Kidney (tissue), 14 donors: ENCODE data around the gene FOXQ1. TPM values are rescaled to one million over a fixed set of nuclear protein-coding genes. Genes with fewer than 3 reads are reported as not detected.

Source experiments
- DNase-seq, 5 donors: peaks; one replicate each; pipeline ENCODE4 v3.0.0-alpha.2; 2013 to 2020
- FAIRE-seq: peaks from 2 replicates; lab custom pipeline; 2012; peaks lifted over from hg19 to GRCh38; lab: Jason Lieb, UNC
- H3K27ac ChIP-seq, 2 donors: one replicate each; pipeline ENCODE4 v1.7.0; 2013; ENCODE audit warnings: low read depth in 2 of 2, low read length in 2 of 2, inconsistent platforms in 1 of 2
- H3K27me3 ChIP-seq: one replicate; pipeline ENCODE4 v1.7.1; 2013; ENCODE audit warnings: low read length, inconsistent platforms; ENCODE audit not compliant: control insufficient read depth, insufficient read depth
- H3K36me3 ChIP-seq, 3 donors: one replicate each; pipeline versions ENCODE4 v1.7.0 to v1.7.1; 2013; ENCODE audit warnings: low read length in 3 of 3, control low read depth in 1 of 3, inconsistent platforms in 1 of 3; ENCODE audit not compliant: insufficient read depth in 3 of 3, control insufficient read depth in 2 of 3
- H3K4me1 ChIP-seq, 3 donors: one replicate each; pipeline versions ENCODE4 v1.7.0 to v1.7.1; 2013; ENCODE audit warnings: low read length in 3 of 3, inconsistent platforms in 1 of 3, low read depth in 1 of 3; ENCODE audit not compliant: control insufficient read depth in 2 of 3, insufficient read depth in 2 of 3
- H3K4me3 ChIP-seq, 3 donors: one replicate each; pipeline versions ENCODE4 v1.7.0 to v1.8.1; 2013; ENCODE audit warnings: low read length in 3 of 3, control low read depth in 1 of 3, inconsistent platforms in 1 of 3
- H3K9ac ChIP-seq, 3 donors: one replicate each; pipeline versions ENCODE4 v1.7.0 to v1.7.1; 2013; ENCODE audit warnings: low read length in 3 of 3, control low read depth in 1 of 3, inconsistent platforms in 1 of 3
- H3K9me3 ChIP-seq, 3 donors: one replicate each; pipeline versions ENCODE4 v1.7.0 to v1.7.1; 2013; ENCODE audit warnings: low read length in 3 of 3, control low read depth in 1 of 3, inconsistent platforms in 1 of 3; ENCODE audit not compliant: control insufficient read depth in 2 of 3, insufficient read depth in 1 of 3
- intact Hi-C: fragments of 100-400 bp; cut with DNase I; formaldehyde crosslinking; loops from one replicate; pipeline ENCODE4 v1.11.1; 2022
- polyA plus RNA-seq: library from polyadenylated mRNA; stranded (reverse); fragments of 350-450 nt; fragmentation: Illumina TruSeq; extraction: RNeasy Lipid Tissue Mini Kit (QIAGEN cat#74804); gene quantifications from one replicate; pipeline ENCODE4 v1.2.3, GENCODE V29; 2014; ENCODE audit warnings: low read depth, low replicate concordance; ENCODE audit not compliant: insufficient read depth
- total RNA-seq: library from RNA; stranded (reverse); fragmentation: NEBNext Ultra II Directional; extraction: Animal tissue kit (Norgen Biotek cat#: 25700); gene quantifications from one replicate; pipeline ENCODE4 v1.2.1, GENCODE V29; 2021
- TF ChIP-seq, protein P1 (sequence below): IDR thresholded peaks from 3 replicates; pipeline ENCODE4 v1.5.1; 2012; ENCODE audit warnings: mild to moderate bottlenecking, moderate library complexity, borderline replicate concordance; ENCODE audit not compliant: insufficient read depth; ENCODE audit errors: extremely low read depth
- donor health status: control.
- donor health status: control.
- donor health status: control.
- donor health status: control.
- donor health status: control.
- donor health status: DM: yes; HTN: yes; CAD: no.
- donor health status: Normal renal cell carcinoma (clear cell type).

Gene FOXQ1
- total and polyA plus RNA-seq, 2 donors from 2014 or later = 6.0 to 33.6 TPM

DNA sequence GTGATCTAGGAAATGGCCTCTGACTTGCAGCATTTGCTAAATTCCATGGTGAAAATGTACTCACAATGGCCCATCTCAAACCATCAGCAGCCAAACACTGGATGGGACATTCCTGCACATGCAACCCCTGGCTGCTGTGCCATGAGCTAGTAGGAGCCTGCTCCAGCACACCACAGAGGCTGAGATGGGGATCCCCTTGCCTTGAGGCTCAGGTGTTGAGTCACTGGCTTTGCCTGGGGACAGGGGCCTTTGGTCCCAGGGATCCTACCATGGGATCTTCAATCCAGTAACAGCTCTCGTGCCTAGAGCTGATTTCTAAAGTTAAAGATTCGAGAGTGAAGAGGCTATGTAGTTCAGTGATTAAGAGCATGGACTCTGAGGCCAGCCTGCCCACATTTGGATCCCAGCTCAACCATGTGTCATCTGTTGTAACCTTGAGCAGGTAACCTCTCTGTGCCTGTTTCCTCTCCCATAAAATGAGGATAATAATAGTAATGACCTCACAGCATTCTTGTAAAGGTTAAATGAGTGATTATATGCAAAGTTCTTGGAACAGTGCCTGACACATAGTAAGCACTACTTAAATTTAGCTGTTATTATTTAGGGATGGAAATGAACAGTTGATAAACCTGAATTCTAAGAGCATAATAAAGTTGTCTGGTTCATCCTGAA is 16.4 kb downstream of the FOXQ1 start:
- no peaks in the 10 kb centered on the region for H3K36me3 ChIP-seq
- no peaks in the 10 kb centered on the region for H3K9me3 ChIP-seq
- no peaks in the 10 kb centered on the region for H3K27me3 ChIP-seq
- no peak overlapping the region for H3K4me3 ChIP-seq
- no peak for FAIRE-seq
- peaks cover 0 to 16% (median 0%) of the 10 kb centered on the region in 3 donors for H3K4me1 ChIP-seq
- no peak for DNase-seq
- TF ChIP-seq, protein P1, sequence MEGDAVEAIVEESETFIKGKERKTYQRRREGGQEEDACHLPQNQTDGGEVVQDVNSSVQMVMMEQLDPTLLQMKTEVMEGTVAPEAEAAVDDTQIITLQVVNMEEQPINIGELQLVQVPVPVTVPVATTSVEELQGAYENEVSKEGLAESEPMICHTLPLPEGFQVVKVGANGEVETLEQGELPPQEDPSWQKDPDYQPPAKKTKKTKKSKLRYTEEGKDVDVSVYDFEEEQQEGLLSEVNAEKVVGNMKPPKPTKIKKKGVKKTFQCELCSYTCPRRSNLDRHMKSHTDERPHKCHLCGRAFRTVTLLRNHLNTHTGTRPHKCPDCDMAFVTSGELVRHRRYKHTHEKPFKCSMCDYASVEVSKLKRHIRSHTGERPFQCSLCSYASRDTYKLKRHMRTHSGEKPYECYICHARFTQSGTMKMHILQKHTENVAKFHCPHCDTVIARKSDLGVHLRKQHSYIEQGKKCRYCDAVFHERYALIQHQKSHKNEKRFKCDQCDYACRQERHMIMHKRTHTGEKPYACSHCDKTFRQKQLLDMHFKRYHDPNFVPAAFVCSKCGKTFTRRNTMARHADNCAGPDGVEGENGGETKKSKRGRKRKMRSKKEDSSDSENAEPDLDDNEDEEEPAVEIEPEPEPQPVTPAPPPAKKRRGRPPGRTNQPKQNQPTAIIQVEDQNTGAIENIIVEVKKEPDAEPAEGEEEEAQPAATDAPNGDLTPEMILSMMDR = no peak
- intact Hi-C loops = no loop called here
- no peak overlapping the region for H3K9ac ChIP-seq
- H3K27ac ChIP-seq = no peak overlapping the region

DNA sequence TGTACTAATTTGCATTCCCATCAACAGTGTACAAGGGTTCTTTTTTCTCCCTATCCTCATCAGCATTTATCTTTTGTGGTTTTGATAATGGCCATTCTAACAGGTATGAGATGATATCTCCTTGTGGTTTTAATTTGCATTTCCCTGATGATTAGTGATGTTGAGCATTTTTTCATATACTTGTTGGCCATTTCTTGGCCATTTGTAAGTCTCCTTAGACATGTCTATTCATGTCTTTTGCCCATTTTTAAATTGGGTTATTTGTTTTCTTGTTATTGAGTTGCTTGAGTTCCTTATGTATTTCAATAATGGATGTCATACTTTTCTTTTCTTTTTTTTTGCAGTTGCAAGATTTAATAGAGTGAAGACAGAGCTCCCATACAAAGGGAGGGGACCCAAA is 17.8 kb downstream of the FOXQ1 start:
- Histone ChIP-seq H3K4me3 (no peak overlapping the region), H3K9me3 (no peaks in the 10 kb centered on the region), H3K27ac (no peak overlapping the region), H3K4me1 (peaks cover 0 to 16% (median 1%) of the 10 kb centered on the region in 3 donors), H3K27me3 (no peaks in the 10 kb centered on the region), H3K36me3 (no peaks in the 10 kb centered on the region), H3K9ac (no peak overlapping the region)
- FAIRE-seq (no peak), DNase-seq (no peak)
- intact Hi-C loops = no loop called here
- TF ChIP-seq, protein P1 = no peak

DNA sequence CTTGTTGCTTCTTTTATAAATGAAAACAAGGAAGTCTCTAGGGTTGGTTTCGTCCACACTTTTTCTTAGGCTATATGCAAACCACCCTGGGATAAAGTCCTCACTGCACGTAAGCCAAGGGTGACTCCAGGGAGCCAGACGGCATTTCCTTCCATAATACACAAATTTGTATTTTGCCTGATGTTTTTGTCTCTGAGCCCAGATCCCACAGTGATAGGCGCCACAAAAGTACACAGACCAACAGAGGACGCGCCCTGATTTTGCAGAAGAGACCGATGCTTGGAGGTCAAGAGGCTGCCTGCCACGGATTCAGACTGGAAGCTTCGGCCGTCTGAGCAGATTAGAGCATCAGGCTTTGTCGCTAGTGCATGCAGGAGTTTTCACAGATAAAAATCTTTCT is 22.8 kb downstream of the FOXQ1 start:
- DNase-seq (no peak), FAIRE-seq (no peak)
- H3K36me3 ChIP-seq = no peaks in the 10 kb centered on the region
- H3K9me3 ChIP-seq = no peaks in the 10 kb centered on the region
- peaks cover 0 to 8% (median 6%) of the 10 kb centered on the region in 3 donors for H3K4me1 ChIP-seq
- no peak overlapping the region for H3K27ac ChIP-seq
- intact Hi-C loops = no loop called here
- TF ChIP-seq, protein P1 = no peak
- H3K9ac ChIP-seq = no peak overlapping the region
- no peaks in the 10 kb centered on the region for H3K27me3 ChIP-seq
- no peak overlapping the region for H3K4me3 ChIP-seq
